SK-N-MC (cell line): ENCODE results near the gene KRTAP4-1.
"Not testable (repeated sequence)": the region's sequence is repeated elsewhere in the genome, so short reads cannot be mapped to it uniquely, and the experiment has no call there.

Source experiments
- DNase-seq: peaks from one replicate; pipeline ENCODE4 v3.0.0-alpha.2; 2011; ENCODE audit warnings: low read depth, low spot score
- H3K27ac ChIP-seq: fragments of 200-600 bp; sonication (generic); 2 replicates; pipeline ENCODE4 v1.5.1; 2016; ENCODE audit warnings: mixed run types
- H3K36me3 ChIP-seq: fragments of 200-600 bp; sonication (generic); 2 replicates; pipeline ENCODE4 v1.6.1; 2017; ENCODE audit warnings: antibody characterized with exemption, low read length, mixed read lengths; ENCODE audit not compliant: insufficient read depth
- H3K4me3 ChIP-seq: fragments of 200-600 bp; sonication (generic); 2 replicates; pipeline ENCODE4 v1.5.1; 2016
- H3K9ac ChIP-seq: fragments of 200-600 bp; sonication (generic); 2 replicates; pipeline ENCODE4 v1.8.0; 2017; ENCODE audit warnings: mixed run types, mixed read lengths; ENCODE audit not compliant: insufficient read length
- H3K9me3 ChIP-seq: fragments of 200-600 bp; sonication (generic); 2 replicates; pipeline ENCODE4 v1.6.1; 2017; ENCODE audit warnings: low read depth, mild to moderate bottlenecking, antibody characterized with exemption, low read length, moderate library complexity, mixed read lengths
- EZH2 ChIP-seq: fragments of 200-600 bp; sonication (generic); IDR thresholded peaks from one replicate; pipeline ENCODE4 v1.6.1; 2017; ENCODE audit warnings: antibody characterized with exemption
- FOXP2 ChIP-seq: optimal IDR thresholded peaks from 2 replicates; pipeline ENCODE3; 2011; ENCODE audit warnings: mild to moderate bottlenecking, moderate library complexity; ENCODE audit not compliant: insufficient read depth; ENCODE audit errors: extremely low read length, control extremely low read depth
- POLR2AphosphoS5 ChIP-seq: IDR thresholded peaks from 2 replicates; pipeline ENCODE4 v1.6.1; 2012; ENCODE audit warnings: mild to moderate bottlenecking, low read depth, low read length, borderline replicate concordance

The KRTAP4-1 gene

GRCh38 chr17:41212524-41213169 is 27.9 kb upstream of the KRTAP4-1 start:
- DNase-seq = no peak
- Histone ChIP-seq H3K36me3 (no peaks in the 10 kb centered on the region), H3K9ac (no peak overlapping the region), H3K4me3 (no peak overlapping the region), H3K27ac (no peak overlapping the region), H3K9me3 (no peaks in the 10 kb centered on the region)
- TF ChIP-seq POLR2AphosphoS5 (no peak), EZH2 (no peak), FOXP2 (no peak)

GRCh38 chr17:41211845-41212466 is 27.2 kb upstream of the KRTAP4-1 start:
- Histone ChIP-seq H3K4me3 (no peak overlapping the region), H3K9ac (no peak overlapping the region), H3K9me3 (no peaks in the 10 kb centered on the region), H3K27ac (no peak overlapping the region), H3K36me3 (no peaks in the 10 kb centered on the region)
- TF ChIP-seq POLR2AphosphoS5 (no peak), EZH2 (no peak), FOXP2 (no peak)
- no peak for DNase-seq

GRCh38 chr17:41199421-41200078 is 14.8 kb upstream of the KRTAP4-1 start:
- no peak for DNase-seq
- H3K36me3 ChIP-seq = no peaks in the 10 kb centered on the region
- H3K9me3 ChIP-seq = no peaks in the 10 kb centered on the region
- TF ChIP-seq EZH2 = no peak
- TF ChIP-seq POLR2AphosphoS5 = no peak
- no peak for TF ChIP-seq FOXP2
- no peak overlapping the region for H3K9ac ChIP-seq
- no peak overlapping the region for H3K4me3 ChIP-seq
- H3K27ac ChIP-seq = no peak overlapping the region

- DNase-seq = no peak
- H3K27ac ChIP-seq = no peak overlapping the region
- H3K4me3 ChIP-seq = no peak overlapping the region
- no peaks in the 10 kb centered on the region for H3K36me3 ChIP-seq
- no peaks in the 10 kb centered on the region for H3K9me3 ChIP-seq
- TF ChIP-seq POLR2AphosphoS5 (no peak), EZH2 (no peak), FOXP2 (no peak)
- H3K9ac ChIP-seq = no peak overlapping the region
Measured at GRCh38 chr17:41196068-41196467, 11.4 kb upstream of the KRTAP4-1 start.

- TF ChIP-seq FOXP2 (no peak), EZH2 (no peak), POLR2AphosphoS5 (no peak)
- H3K36me3 ChIP-seq = no peaks in the 10 kb centered on the region
- no peak overlapping the region for H3K4me3 ChIP-seq
- no peak for DNase-seq
- H3K9me3 ChIP-seq = no peaks in the 10 kb centered on the region
- H3K27ac ChIP-seq = no peak overlapping the region
- H3K9ac ChIP-seq = no peak overlapping the region
Measured at GRCh38 chr17:41190328-41190727, 5.6 kb upstream of the KRTAP4-1 start.

GRCh38 chr17:41189837-41190318 is 5.2 kb upstream of the KRTAP4-1 start, which contains the start of gene KRTAP9-1:
Gene KRTAP9-1, plus strand, starts transcription at chr17:41189887. Its CDS starts 0 bp downstream, at chr17:41189887.
- H3K9me3 ChIP-seq, H3K9ac ChIP-seq, H3K36me3 ChIP-seq, DNase-seq, H3K4me3 ChIP-seq, H3K27ac ChIP-seq: not testable (repeated sequence)

DNA sequence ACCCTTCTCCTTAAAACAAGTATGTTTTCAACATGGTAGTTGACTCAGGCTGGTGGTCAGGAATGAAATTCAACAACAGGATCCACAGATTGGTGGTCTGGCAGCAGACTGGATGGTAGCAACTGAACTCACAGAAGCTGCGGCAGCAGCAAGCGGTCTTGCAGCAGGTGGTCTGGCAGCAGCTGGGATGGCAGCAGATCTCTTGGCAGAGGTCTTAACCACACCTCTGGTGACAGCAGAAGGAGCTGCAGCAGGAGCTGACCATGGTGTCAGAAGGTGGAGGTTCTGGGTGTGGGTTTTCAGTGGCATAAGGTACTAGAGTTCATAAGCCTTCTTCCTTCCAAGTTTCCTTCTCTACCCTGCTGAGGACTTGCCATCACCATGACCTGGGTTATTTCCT is 2.2 kb upstream of the KRTAP4-1 start:
- TF ChIP-seq FOXP2 = no peak
- no peak for TF ChIP-seq POLR2AphosphoS5
- no peak for TF ChIP-seq EZH2
- Histone ChIP-seq H3K27ac (no peak overlapping the region), H3K9me3 (no peaks in the 10 kb centered on the region), H3K9ac (no peak overlapping the region), H3K4me3 (no peak overlapping the region), H3K36me3 (no peaks in the 10 kb centered on the region)
- DNase-seq = no peak

DNA sequence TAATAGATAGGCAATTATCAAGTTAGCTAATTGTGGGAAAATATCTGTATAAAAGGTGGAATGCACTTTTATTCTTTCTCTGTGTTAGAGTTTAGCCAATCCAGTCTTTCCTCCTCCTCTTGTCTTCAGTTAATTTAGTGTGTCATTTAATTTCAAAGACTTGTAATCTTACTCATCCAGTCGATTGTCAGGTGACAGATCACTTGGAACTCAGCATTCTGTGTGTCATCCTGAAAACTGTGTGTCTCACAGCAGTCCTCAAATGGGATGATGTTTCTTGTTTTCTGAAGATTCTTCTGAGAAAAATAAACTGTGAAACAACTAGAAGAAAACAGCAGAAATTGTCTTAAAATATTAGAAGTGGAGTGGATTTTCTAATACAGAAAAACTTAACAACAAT is 290 bp upstream of the KRTAP4-1 start:
- no peak overlapping the region for H3K9ac ChIP-seq
- no peak for TF ChIP-seq POLR2AphosphoS5
- no peak for TF ChIP-seq FOXP2
- no peak for TF ChIP-seq EZH2
- H3K4me3 ChIP-seq = no peak overlapping the region
- no peaks in the 10 kb centered on the region for H3K36me3 ChIP-seq
- DNase-seq = no peak
- H3K27ac ChIP-seq = no peak overlapping the region
- no peaks in the 10 kb centered on the region for H3K9me3 ChIP-seq
